SKM-1 (cell line): Measurements from ENCODE around the gene EHBP1L1.
"Not testable (repeated sequence)": the region's sequence is repeated elsewhere in the genome, so short reads cannot be mapped to it uniquely, and the experiment has no call there.

Experiments used
- DNase-seq: peaks from one replicate; lab custom pipeline; 2025; ENCODE audit not compliant: unreplicated experiment; lab: John Stamatoyannopoulos, UW

Gene EHBP1L1

DNA sequence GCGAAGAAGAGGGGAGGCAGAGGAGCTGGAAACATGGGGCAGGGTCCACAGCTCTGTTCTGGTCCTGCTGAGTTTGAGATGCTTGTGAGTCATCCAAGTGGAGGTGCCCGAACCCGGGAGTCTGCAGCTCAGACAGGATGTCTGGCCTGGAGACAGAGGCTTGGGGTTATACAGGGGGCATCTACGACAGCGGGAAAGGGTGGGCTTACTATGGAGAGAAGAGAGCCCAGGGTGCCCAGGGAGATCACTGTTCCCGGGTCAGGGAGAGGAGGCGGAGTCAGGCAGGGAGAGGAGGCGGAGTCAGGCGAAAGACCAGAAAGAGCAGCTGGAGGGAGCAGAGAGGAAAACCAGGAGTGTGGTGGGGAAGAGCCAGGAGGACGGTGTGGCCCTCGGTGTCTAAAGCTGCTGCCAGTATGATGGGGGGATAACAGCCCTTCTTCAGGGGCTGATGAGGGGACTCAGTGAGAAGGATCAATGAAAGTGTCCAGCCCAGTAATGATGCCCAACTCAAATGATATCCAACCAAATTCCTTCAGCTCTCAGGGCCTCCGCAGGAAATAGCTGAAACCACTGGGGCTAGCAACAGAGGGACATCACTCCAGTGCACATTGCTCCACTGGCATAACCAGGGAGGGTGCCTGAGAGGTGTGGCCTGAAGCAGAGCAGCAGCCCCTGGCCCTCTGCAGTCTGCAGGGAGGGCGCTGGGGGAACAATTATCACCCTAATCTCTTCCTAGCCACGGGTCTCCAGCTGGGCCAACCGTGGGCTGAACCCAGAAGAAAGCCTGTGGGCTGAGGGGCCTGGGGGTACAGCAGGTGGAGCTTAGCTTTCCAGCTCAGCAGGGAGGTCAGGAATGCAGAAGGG is 15.1 kb upstream of the EHBP1L1 start:
- DNase-seq: no peak

DNA sequence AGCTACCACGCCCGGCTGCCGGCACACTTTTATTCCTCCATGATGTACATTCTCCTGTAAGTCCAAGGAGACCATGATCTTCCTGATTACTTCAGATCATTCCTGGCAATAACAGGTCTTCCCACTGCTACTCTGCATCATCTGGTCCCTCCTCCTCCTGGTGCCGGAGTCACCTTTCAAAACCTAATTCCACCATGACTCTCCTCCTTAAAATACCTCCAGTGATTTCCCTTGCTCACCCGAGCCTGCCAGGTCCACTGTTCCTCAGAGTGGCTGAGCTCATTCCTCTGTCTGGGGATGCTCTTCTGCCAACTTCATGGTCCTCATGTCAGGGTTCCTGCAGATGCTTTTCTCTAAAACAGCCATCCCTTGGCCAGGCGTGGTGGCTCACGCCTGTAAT is 13.8 kb upstream of the EHBP1L1 start:
- DNase-seq: no peak

DNA sequence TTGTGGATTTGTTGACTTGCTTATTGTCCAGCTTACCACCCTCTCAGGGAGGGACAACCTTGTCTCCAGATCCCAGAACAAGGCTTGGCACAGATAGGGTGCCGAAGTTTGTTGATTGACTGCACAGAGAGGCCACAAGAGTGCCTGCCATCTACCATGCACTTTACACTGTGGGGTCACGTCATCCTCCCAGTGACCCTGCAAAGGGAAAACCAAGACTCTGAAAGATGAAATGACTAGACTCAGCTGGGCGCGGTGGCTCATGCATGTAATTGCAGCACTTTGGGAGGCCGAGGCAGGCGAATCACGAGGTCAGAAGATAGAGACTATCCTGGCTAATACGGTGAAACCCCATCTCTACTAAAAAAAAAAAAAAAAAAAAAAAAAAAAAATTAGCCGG is 13.1 kb upstream of the EHBP1L1 start:
- no peak for DNase-seq

DNA sequence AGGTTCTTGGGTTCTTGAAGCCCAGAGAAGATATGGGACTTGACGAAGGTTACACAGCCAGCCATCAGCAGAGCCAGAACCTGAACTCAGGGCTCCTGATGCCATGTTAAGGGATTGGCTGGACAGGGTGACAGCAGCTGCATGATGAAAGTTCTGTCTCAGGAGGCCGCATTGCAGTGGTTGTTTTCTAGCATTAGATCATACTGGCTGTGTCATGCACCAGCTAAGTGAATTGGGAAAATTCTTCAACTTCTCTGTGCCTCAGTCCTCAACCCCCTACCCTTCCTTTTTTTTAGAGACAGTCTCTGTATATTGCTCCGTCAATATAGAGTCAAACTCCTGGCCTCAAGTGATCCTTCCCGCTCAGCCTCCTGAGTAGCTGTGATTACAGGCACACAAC is 12.3 kb upstream of the EHBP1L1 start:
- DNase-seq: no peak

DNA sequence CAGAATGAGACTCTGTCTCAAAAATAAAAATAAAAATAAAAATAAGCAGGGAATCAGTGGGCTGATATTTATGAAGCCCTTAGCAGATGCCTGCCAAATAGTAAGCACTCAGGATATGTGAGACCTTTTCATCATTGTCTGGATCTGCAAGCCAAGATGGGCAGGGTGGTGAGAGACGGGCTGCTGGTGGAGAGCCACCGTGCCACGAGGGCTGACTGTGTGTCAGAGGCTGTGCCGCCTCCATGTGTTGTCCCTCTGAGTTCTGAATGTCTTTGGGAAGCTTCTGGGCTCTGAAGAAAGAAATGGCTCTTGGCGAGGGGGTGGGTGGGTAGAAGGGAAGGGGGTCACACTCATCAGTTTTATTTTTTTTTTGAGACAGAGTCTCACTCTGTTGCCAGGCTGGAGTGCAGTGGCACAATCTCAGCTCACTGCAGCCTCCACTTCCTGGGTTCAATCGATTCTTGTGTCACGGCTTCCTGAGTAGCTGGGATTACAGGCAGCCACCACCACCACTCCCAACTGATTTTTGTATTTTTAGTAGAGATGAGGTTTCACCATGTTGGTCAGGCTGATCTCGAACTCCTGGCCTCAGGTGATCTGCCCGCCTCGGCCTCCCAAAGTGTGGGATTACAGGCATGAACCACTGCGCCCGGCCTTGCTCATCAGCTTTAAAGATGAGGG is 10.8 kb upstream of the EHBP1L1 start:
- not testable (repeated sequence) for DNase-seq

DNA sequence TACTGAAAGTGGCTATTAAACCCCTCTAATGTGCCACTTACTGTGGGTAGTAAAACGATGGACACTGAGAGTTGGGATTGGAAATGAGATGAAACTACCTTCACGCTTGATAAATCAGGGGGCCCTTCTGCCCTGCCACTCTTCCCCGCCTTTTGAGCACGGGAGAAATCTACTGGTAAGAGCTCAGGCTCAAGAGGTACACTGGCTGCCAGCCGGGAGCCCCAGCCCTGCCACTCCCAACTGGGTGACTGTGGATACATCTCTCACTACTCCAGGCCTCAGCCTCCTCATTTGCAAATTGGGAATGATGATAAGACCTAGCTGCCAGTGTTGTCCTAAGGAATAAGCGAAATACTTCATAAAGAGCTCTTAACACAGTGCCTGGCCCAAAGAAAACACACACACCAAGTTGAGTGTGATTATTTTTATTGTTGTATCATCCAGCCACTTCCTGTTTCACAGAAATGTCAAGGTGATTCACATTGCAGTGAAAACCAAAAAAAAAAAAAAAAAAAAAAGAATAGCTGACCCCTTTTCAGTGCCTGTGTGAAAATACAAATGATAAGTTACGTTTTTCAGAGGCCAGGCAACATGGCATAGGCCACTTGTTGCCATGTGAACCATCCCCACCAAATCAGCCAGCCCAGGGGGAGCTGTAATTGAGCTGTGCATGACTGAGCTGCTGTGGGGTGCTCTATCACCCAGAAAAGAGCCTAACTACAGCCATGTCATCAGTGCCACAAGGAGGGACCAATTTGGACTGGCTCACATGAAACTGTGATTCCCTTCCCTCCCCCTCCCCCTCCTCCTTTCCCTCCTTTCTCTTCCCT is 10.0 kb upstream of the EHBP1L1 start:
- DNase-seq: no peak

DNA sequence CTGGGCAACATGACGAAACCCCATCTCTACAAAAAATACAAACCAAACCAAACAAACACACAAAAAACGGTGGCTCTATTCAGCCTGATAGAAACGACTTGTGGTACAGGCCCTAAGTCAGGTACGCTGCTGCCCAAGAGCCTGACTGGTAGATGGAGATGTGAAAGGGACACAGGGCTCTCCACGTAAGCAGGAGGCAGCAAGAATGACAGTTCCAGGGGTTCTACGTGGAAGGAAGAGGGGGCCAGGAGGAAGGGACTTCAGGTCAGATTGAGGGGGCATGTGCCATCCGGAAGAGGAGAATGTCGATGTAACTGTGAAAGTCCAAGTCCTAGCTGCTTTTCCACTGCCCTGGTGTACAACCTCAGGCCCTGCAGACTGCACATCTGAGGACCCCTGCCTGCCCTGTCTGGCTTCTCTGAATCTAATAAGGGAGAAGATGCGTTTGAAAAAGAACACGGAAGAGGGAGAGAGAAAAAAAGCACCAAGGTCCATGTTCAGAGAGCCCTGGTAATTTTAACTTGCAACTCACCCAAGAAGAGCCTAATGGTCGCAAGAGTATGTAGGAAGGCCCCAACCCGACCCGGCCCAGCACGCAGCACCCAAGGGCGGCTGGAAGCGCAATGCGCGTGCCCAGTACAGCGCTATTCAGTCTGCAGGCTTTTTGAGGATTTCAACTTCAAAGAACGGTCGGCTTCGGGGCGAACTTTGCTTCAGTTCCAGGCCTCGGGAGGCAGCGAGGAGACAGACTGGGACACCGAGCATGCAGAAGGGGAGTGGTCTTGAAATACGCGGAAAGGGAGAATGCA is 6.5 kb upstream of the EHBP1L1 start:
- DNase-seq: no peak

DNA sequence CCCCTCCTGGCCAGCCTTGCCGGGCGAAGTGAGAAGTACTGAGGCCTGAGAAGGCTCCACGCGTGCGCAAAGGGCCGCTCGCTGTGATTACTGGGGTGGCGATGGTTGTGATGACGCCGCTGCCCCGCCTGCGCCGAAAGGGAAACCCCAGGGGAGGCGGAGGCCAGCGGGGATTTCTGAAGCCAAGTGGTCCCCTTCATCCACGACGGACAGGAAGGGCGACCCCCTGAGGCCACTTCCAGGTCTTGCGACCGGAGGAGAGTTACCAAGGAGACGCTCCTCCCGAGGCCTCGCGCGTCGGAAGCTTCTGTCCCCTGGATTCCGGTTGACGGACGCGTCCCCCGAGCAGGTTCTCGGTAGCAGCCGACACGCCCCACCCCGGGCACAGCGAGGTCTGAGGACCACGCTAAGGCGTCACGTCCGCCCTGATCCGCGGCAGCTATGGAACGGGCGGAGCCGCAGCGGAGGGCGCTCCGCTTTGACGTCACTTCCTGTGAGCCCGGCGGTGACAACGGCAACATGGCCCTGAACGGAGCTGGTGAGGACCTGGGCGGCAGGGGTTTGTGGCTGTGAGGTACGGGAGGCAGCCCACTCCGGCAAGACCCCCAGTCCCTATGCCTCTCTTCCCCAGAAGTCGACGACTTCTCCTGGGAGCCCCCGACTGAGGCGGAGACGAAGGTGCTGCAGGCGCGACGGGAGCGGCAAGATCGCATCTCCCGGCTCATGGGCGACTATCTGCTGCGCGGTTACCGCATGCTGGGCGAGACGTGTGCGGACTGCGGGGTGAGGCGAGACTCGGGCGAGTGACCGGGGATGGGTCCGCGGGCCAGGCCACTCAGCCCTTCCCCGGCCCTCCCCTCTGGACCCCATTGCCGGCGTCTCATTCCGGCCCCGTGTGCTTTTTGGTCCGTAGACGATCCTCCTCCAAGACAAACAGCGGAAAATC is 5.6 kb upstream of the EHBP1L1 start, which contains the start of gene ZNRD2:
Gene ZNRD2, plus strand, starts transcription at position 505 of the 946 bp plus-strand sequence. Its CDS starts 15 bp downstream, at position 520.
- DNase-seq: peak; percentile 97

DNA sequence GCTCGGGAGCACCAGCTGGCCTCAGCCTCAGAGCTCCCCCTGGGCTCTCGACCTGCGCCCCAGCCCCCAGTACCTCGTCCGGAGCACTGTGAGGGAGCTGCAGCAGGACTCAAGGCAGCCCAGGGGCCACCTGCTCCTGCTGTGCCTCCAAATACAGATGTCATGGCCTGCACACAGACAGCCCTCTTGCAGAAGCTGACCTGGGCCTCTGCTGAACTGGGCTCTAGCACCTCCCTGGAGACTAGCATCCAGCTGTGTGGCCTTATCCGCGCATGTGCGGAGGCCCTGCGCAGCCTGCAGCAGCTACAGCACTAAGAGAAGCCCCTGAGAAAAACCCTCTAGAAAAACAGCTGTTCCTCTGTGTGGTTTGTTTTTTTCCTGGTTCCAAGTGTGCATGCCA is 4.4 kb upstream of the EHBP1L1 start:
- DNase-seq: no peak

DNA sequence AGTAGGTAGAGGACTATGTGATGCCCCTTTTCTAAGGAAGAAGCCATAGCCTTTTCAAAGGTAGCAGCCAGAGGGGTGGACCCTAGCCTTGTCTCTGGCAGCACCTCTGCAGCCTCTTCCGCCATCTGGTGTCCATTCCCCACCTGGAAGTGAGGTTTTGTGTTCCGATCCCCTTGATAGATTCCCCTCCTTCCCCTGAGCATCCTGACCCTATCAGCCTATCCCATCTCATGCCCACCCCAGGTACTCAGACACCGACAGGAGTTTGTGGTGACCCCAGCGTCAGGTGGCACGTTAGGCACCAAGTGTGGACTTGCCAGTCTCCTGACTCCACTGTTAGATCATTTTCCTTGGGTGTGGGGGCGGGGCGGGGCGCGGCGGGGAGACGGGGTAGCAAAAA is 3.9 kb upstream of the EHBP1L1 start:
- no peak for DNase-seq

DNA sequence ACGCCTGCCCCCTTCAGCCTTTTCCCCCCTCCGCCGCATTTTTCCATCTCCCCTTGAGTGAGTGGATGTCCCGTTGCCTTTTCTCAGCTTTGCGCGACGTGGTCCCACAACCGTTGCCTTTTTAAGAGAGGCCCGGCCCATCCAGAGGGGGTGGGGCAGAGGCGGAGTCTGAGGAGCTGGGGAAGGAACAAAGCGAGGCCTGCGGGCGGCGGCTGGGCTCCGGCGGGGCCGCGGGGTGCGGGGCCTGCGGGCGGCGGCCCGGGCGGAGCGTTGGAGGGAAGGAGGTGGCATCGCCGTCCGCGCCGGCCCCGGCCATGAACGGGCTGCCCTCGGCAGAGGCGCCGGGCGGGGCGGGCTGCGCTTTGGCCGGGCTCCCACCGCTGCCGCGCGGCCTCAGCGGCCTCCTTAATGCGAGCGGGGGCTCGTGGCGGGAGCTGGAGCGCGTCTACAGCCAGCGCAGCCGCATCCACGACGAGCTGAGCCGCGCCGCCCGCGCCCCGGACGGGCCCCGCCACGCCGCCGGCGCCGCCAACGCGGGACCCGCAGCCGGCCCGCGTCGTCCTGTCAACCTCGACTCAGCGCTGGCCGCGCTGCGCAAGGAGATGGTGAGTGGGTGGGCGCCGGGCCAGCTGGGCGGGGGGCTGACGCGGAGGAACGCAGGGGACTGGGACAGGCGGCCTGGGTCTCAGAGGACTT is 3.3 kb upstream of the EHBP1L1 start, which contains the start of gene FAM89B:
Gene FAM89B, plus strand, starts transcription at position 183 of the 696 bp plus-strand sequence. Its CDS starts 132 bp downstream, at position 315.
- peak; percentile 73 for DNase-seq

DNA sequence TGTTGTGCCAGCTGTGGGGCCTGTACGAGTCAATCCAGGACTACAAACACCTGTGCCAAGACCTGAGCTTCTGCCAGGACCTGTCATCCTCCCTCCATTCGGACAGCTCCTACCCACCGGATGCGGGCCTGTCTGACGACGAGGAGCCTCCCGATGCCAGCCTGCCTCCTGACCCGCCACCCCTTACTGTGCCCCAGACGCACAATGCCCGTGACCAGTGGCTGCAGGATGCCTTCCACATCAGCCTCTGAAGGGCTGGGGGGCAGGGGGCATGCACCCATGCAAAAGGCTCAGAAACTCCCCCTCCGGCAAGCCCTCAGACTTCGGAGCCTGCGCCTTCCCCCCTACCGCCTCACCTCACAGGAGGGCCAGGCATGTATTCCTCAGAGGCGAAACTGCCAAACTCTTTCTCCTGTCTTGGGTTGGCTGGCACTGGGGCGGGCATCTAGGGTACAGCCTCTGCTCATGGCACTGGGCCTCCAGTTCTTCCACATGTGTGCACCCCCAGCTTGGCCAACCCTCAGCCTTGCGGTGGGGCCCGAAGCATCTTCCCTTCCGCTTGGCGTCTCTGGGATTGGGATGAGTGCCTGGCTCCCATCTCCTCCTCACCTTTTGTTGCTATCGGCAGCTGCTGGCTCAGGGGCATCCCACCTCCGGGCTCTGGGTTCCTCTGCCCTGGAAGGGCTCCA is 2.3 kb upstream of the EHBP1L1 start:
- DNase-seq: no peak

DNA sequence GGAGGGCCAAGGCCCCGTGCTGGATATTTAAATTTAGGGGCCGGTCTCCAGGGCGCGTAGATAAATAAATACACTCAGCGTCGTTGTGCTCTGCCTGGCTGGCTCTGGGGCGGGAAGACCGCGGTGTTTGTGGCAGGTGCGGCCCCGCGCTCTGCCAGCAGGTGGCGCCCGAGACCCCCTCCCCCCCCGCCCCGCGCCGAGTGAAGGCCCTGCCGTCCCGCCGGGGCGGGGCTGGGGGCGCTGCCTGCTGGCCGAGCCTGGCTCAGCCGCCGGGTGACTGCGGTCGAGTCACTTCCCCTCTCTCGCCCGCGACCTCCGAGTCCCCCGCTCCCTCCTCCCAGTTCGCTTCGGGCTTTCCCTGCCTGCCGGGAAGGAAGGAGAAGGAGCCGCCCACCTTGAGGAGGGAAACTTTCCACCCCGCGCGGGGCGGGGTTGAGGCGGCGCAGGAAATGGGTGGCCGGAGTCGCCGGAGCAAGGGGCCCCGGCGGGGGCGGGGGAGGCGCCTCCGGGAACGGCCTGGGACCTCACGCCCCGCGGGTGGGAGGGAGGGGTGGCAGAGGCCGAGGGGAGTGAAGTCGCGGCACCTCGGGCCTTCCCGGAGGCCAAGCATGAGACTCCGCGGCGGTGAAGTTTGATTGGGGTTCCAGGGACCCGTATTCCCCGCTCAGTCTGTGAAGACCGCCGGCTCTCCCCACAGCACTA is 1.6 kb upstream of the EHBP1L1 start:
- DNase-seq: peak; percentile 97

DNA sequence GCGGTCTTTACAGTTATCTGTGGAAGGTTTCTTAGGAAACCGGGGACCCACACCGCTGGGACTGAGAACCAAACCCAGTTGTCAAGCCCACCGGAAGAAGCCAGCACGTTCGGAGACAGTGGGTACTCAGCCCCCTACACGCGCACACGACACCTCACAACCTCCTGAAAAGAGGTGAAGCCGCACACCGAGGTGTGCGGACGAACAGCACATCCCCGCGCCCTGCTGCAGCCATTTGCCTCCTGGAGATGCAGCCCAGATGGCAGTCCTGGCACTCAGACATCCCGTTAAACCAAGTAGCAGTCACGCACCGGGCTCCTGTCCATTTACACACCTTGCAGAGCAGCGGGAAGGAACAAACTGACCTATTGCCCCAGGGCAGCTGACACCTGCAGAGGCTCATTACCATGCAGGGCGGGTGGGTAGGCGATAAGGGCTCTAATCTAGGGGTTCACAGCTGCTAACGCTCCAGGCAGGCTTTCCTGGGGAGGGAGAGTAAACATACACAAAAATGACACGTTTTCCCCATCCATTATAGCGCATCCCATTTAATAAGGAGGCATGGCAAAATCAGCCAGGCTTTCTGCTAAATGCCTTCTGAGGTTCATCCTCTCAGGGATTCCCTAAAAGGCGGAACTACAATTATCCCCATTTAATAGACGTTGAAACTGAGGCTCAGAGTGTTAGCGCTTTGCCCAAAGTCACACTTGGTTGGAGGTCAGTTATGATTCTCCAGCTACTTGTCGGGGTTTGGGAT is 864 bp upstream of the EHBP1L1 start:
- DNase-seq: no peak

DNA sequence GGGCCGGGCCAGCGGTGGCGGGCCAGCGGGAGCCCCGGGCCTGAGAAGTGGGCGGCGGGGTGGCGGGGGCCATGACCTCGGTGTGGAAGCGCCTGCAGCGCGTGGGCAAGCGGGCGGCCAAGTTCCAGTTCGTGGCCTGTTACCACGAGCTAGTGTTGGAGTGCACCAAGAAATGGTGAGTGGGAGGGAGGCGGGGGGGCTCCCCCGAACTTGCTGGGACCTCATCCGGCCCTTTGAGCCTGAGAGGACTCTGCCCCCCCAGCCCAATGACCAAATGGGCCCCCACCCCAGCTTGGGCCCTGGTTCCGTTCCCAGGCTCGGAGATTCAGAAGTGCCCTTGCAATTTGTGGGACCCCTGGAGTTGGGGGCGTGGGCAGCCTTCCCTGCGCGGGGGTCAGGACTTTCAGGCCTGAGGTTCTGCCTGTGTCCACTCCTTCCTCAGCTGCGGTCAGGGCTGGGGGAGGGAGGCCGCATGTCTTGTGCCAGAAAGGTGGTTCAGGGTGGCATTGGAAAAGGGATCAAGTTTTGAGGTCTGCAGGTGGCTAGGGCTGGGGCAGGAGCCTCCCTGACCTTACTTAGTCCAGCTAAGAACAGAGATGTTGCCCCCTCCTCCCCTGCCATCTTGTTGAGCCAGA is 496 bp downstream of the EHBP1L1 start:
- DNase-seq: no peak
